GM10248 (cell line): Measurements from ENCODE around the gene KRTAP4-5.
"Not testable (repeated sequence)": the region's sequence is repeated elsewhere in the genome, so short reads cannot be mapped to it uniquely, and the experiment has no call there.

ENCODE experiments used
- CTCF ChIA-PET: fragments of 300-600 bp; sonication (Branson Sonifier 250); formaldehyde crosslinking; extraction: SDS; loops from one replicate; lab custom pipeline; 2021; ENCODE audit warnings: antibody characterized with exemption; lab: Yijun Ruan, JAX
- POLR2A ChIA-PET: fragments of 350-650 bp; sonication (Branson Sonifier 250); formaldehyde crosslinking; extraction: SDS; loops from one replicate; lab custom pipeline; 2020; ENCODE audit warnings: antibody characterized with exemption; lab: Yijun Ruan, JAX
- DNase-seq: peaks from one replicate; pipeline ENCODE4 v3.0.0; 2012; ENCODE audit errors: extremely low spot score
- TF ChIP-seq, protein P1 (sequence below): IDR thresholded peaks from 2 replicates; pipeline ENCODE4 v1.5.1; 2012; ENCODE audit warnings: mild to moderate bottlenecking, low read depth; ENCODE audit errors: extremely low read depth, missing control alignments, control extremely low read depth

KRTAP4-5 gene

DNA sequence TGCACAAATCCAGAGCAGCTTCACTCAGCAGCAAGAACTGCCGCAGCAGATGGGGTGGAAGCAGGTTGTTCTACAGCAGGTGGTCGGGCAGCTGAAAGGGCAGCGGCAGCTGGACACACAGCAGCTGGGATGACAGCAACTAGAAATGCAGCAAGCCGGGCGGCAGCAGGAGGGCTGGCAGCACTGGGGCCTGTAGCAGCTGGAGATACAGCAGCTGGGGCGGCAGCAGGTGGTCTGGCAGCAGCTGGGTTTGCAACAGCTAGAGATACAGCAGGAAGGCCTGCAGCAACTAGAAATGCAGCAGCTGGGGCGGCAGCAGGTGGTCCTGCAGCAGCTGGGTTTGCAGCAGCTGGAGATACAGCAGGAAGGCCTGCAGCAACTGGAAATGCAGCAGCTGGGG is 17.9 kb upstream of the KRTAP4-5 start:
- ChIA-PET CTCF (no interaction called here), POLR2A (no interaction called here)
- TF ChIP-seq, protein P1, sequence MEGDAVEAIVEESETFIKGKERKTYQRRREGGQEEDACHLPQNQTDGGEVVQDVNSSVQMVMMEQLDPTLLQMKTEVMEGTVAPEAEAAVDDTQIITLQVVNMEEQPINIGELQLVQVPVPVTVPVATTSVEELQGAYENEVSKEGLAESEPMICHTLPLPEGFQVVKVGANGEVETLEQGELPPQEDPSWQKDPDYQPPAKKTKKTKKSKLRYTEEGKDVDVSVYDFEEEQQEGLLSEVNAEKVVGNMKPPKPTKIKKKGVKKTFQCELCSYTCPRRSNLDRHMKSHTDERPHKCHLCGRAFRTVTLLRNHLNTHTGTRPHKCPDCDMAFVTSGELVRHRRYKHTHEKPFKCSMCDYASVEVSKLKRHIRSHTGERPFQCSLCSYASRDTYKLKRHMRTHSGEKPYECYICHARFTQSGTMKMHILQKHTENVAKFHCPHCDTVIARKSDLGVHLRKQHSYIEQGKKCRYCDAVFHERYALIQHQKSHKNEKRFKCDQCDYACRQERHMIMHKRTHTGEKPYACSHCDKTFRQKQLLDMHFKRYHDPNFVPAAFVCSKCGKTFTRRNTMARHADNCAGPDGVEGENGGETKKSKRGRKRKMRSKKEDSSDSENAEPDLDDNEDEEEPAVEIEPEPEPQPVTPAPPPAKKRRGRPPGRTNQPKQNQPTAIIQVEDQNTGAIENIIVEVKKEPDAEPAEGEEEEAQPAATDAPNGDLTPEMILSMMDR = no peak
- no peak for DNase-seq

DNA sequence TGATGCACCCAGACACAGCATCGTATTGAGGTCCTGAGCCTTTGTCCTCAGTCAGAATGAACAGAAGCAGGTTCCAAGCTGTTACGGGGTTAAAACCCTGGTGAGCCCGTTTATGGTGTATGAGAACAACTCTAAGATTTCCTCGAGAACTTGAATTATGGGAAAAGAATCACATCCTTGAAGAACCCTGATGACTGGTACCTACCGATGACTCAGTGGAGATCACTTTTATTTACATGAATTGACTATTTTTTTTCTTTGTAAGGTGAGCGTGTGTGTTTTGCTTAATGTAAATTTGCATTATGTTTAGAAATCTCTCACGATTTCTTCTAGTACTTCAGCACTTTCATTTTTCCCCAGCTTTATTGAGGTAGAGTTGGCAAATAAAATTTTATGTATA is 14.2 kb upstream of the KRTAP4-5 start:
- TF ChIP-seq, protein P1 = no peak
- POLR2A ChIA-PET = no interaction called here
- CTCF ChIA-PET = no interaction called here
- DNase-seq = no peak

DNA sequence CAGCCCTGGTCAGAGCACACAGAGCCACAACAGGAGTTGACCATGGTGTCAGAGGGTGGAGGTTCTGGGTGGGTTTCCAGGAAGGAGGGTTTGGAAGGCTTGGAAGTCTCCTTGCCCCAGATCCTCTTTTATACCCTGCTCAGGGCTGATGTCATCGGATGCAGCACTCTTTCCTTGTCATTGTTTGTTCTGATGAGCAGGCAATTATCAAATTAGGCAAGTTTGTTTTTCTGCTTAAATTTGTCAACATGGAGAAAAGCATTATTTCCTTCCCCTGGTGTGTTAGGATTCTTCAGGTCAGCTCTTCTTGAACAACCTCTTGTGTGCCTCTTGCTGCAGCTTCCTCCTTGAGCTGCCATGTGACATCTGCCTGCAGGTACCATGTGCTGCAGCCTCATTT is 11.0 kb upstream of the KRTAP4-5 start, which contains the start of gene KRTAP4-4:
KRTAP4-4 (minus strand) TSS at position 101 of the 400 bp plus-strand sequence; CDS start at position 44, 57 bp downstream.
- TF ChIP-seq, protein P1 = no peak
- no peak for DNase-seq
- ChIA-PET CTCF (no interaction called here), POLR2A (no interaction called here)

DNA sequence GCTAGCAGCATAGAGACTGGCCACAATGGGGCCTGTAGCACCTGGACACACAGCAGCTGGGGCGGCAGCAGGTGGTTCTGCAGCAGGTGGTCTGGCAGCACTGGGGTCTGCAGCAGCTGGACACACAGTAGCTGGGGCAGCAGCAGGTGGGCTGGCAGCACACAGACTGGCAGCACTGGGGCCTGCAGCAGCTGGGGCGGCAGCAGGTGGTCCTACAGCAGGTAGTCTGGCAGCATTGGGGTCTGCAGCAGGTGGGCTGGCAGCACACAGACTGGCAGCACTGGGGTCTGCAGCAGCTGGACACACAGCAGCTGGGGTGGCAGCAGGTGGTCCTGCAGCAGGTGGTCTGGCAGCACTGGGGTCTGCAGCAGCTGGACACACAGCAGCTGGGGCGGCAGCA is 10.6 kb upstream of the KRTAP4-5 start:
- CTCF ChIA-PET, DNase-seq, POLR2A ChIA-PET: not testable (repeated sequence)

DNA sequence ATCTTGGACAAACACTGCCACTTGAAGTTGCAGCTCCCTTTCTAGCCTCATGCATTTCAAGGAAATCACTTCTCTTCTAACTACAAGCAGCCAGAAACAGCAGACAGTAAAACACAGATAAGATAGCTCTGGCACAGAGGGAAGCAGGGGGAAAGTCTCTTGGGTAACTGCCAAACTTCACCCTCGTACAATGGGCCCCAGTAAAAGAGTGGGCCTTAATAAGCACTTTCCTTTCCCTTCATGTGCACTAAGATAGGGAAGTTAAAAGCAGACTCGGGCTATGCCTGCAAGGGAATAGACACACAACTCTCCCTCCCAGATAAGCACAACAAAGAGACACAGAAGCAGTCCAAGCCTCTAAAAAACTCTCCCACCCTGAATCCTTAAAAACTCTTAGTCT is 4.2 kb upstream of the KRTAP4-5 start:
- ChIA-PET POLR2A (no interaction called here), CTCF (no interaction called here)
- no peak for DNase-seq
- TF ChIP-seq, protein P1 = no peak

DNA sequence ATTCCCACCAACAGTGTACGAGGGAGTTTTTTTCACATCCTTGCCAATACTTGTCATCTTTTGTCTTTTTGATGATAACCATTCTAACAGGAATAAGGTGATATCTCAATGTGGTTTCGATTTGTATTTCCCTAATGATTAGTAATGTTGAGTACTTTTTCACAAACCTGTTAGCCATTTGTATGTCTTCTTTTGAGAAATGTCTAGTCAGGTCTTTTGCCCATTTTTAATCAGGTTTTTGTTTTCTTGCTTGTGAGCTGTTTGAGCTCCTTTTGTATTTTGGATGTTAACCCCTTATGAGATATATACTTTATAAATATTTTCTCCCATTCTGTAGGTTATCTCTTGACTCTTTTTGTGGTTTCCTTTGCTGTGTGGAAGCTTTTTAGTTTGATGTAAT is 1.9 kb upstream of the KRTAP4-5 start:
- CTCF ChIA-PET = no interaction called here
- TF ChIP-seq, protein P1 = no peak
- POLR2A ChIA-PET = no interaction called here
- DNase-seq = no peak

DNA sequence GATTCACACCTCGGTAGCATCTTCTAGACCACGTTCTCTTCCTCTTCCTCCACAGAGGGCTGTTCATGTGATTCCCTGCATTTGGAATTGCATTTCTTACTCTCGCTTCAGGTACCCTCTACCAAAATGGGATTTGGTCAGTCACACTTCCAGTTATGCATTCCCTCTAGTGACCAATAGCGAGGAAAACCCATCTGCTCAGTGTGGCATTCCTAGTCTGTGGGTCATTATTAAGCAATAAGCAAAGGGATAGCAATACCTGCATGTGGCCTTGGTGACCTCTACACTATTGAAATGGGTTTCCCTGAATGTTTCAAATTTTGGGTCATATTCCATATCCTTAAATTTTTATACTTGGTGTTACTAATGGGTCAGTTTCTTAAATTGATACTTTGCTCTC is 401 bp upstream of the KRTAP4-5 start:
- TF ChIP-seq, protein P1 = no peak
- DNase-seq = no peak
- ChIA-PET POLR2A (no interaction called here), CTCF (no interaction called here)

DNA sequence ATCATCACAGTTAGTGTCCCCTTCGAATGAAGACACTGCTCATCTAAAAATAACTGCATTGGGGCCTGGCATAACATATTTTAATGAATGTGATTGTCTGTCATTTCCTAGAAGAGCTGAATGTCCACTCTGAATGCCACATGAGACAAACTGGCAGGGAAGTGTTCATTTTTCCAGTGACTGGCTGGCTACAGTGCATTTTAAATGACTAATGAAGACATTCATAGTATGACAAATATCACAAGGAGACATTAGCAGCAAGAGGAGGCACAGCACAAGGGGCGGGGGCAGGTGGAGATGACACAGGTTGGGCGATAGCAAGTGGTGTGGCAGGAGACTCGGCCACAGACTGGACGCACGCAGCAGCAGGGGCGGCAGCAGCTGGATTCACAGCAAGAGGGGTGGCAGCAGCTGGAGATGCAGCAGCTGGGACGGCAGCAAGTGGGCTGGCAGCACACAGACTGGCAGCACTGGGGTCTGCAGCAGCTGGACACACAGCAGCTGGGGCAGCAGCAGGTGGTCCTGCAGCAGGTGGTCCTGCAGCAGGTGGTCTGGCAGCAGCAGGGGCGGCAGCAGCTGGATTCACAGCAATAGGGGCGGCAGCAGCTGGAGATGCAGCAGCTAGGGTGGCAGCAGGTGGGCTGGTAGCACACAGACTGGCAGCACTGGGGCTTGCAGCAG is 514 bp downstream of the KRTAP4-5 start:
- CTCF ChIA-PET, DNase-seq: not testable (repeated sequence)
- POLR2A ChIA-PET = interaction anchor here (0.6 kb wide), 1 partner anchor 250 kb away, joined by 6 read pairs; no protein-coding TSS in a partner anchor
